Keratinocyte (primary cell): ENCODE results near the gene HMCN1. TPM values are rescaled to one million over a fixed set of nuclear protein-coding genes. Genes with fewer than 3 reads are reported as not detected.

ENCODE experiments used
- DNase-seq: peaks from one replicate; pipeline ENCODE4 v3.0.0-alpha.2; 2011; ENCODE audit warnings: low read depth, missing footprints, low spot score
- FAIRE-seq: peaks from 2 replicates; lab custom pipeline; 2011; peaks lifted over from hg19 to GRCh38; lab: Jason Lieb, UNC
- H2AFZ ChIP-seq: 2 replicates; pipeline ENCODE4 v1.6.0; 2012; ENCODE audit warnings: low read length, control low read depth, inconsistent platforms; ENCODE audit not compliant: control insufficient read depth
- H3K27ac ChIP-seq: 2 replicates; pipeline ENCODE4 v1.5.1; 2011; ENCODE audit warnings: low read length; ENCODE audit not compliant: control insufficient read depth, insufficient read depth
- H3K27me3 ChIP-seq: 3 replicates; pipeline ENCODE4 v1.6.0; 2011; ENCODE audit warnings: low read length; ENCODE audit not compliant: control insufficient read depth, insufficient read depth; ENCODE audit errors: extremely low read depth
- H3K36me3 ChIP-seq, 2 experiments: 2 replicates in 1 of 2; 3 replicates in 1 of 2; pipeline ENCODE4 v1.5.1; 2011; ENCODE audit warnings: low read length in 2 of 2, mild to moderate bottlenecking in 1 of 2; ENCODE audit not compliant: control insufficient read depth in 2 of 2, insufficient read depth in 2 of 2; ENCODE audit errors: extremely low read depth in 1 of 2
- H3K4me1 ChIP-seq: 3 replicates; pipeline ENCODE4 v1.5.1; 2011; ENCODE audit warnings: low read length; ENCODE audit not compliant: control insufficient read depth, insufficient read depth; ENCODE audit errors: extremely low read depth
- H3K4me2 ChIP-seq: 3 replicates; pipeline ENCODE4 v1.6.0; 2011; ENCODE audit warnings: low read depth, low read length; ENCODE audit not compliant: control insufficient read depth, insufficient read depth; ENCODE audit errors: extremely low read depth
- H3K4me3 ChIP-seq, 3 experiments: fragments of 200-600 bp in 1 of 3; sonication (generic) in 1 of 3; 2 replicates in 2 of 3; 3 replicates in 1 of 3; pipeline ENCODE4 v1.5.1; 2011 to 2016; ENCODE audit warnings: low read length in 3 of 3, mild to moderate bottlenecking in 3 of 3, control low read depth in 2 of 3, inconsistent platforms in 1 of 3, low read depth in 1 of 3, mixed read lengths in 1 of 3, mixed run types in 1 of 3, moderate library complexity in 1 of 3; ENCODE audit not compliant: control insufficient read depth in 2 of 3, insufficient read depth in 2 of 3; ENCODE audit errors: extremely low read depth in 1 of 3
- H3K79me2 ChIP-seq: 2 replicates; pipeline ENCODE4 v1.6.0; 2012; ENCODE audit warnings: low read length; ENCODE audit not compliant: control insufficient read depth, insufficient read depth
- H3K9ac ChIP-seq: 3 replicates; pipeline ENCODE4 v1.6.0; 2011; ENCODE audit warnings: low read length; ENCODE audit not compliant: control insufficient read depth, insufficient read depth; ENCODE audit errors: extremely low read depth
- H3K9me1 ChIP-seq: 3 replicates; pipeline ENCODE4 v1.6.0; 2011; ENCODE audit warnings: low read length; ENCODE audit not compliant: control insufficient read depth, insufficient read depth; ENCODE audit errors: extremely low read depth
- H3K9me3 ChIP-seq: 2 replicates; pipeline ENCODE4 v1.5.1; 2012; ENCODE audit warnings: low read depth, low read length; ENCODE audit not compliant: control insufficient read depth
- H4K20me1 ChIP-seq: 3 replicates; pipeline ENCODE4 v1.6.0; 2011; ENCODE audit warnings: low read length; ENCODE audit not compliant: control insufficient read depth, insufficient read depth; ENCODE audit errors: extremely low read depth
- EZH2 ChIP-seq: IDR thresholded peaks from one replicate; pipeline ENCODE4 v1.6.1; 2012; ENCODE audit warnings: inconsistent platforms, mild to moderate bottlenecking, low read length, moderate library complexity
- dilution Hi-C: fragments of 300-500 bp; cut with MboI; formaldehyde crosslinking; loops from one replicate; pipeline ENCODE4 v1.7.0; 2020; ENCODE audit warnings: low sequenced_read_pairs; ENCODE audit not compliant: extremely low pct_ligation_motif_present
- polyA plus RNA-seq, 5 experiments: library from polyadenylated mRNA; depleted of rRNA in 3 of 5; stranded (reverse) in 3 of 5; stranded (forward) in 1 of 5; unstranded in 1 of 5; fragments of >200 nt; gene quantifications; 1 replicate in 1 of 5; 2 replicates in 3 of 5; 3 replicates in 1 of 5; pipeline versions ENCODE4 v1.2.1 to v1.2.3, GENCODE V29; 2011 to 2012; ENCODE audit warnings: missing spikeins in 2 of 5, low read depth in 1 of 5, low replicate concordance in 1 of 5
- TF ChIP-seq, protein P1 (sequence below), 3 experiments: IDR thresholded peaks in 1 of 3; conservative IDR thresholded peaks in 1 of 3; optimal IDR thresholded peaks in 1 of 3; 2 replicates in 2 of 3; 3 replicates in 1 of 3; pipeline versions ENCODE3 to v1.5.1; 2011; ENCODE audit warnings: low read length in 3 of 3, mild to moderate bottlenecking in 3 of 3, moderate library complexity in 2 of 3, control low read depth in 1 of 3, inconsistent platforms in 1 of 3; ENCODE audit not compliant: insufficient read depth in 2 of 3; ENCODE audit errors: extremely low read depth in 1 of 3

HMCN1 gene
- polyA plus RNA-seq, 1 donor (not counting 4 experiments of a cell fraction or from before 2014, with no cell fraction given) = 1.8 TPM

GRCh38 chr1:185843297-185843869 lies 109.2 kb downstream of the HMCN1 start:
- H2AFZ ChIP-seq = peak overlapping the region; percentile 1
- no peak for DNase-seq
- H3K4me2 ChIP-seq = no peak overlapping the region
- H3K9me3 ChIP-seq = no peaks in the 10 kb centered on the region
- H3K9ac ChIP-seq = no peak overlapping the region
- FAIRE-seq = no peak
- no peaks in the 10 kb centered on the region for H3K27me3 ChIP-seq
- H3K4me3 ChIP-seq = no peak overlapping the region
- H3K9me1 ChIP-seq = no peaks in the 10 kb centered on the region
- dilution Hi-C loops = no loop called here
- H4K20me1 ChIP-seq = no peaks in the 10 kb centered on the region
- H3K27ac ChIP-seq = no peak overlapping the region
- no peaks in the 10 kb centered on the region for H3K4me1 ChIP-seq
- no peaks in the 10 kb centered on the region for H3K79me2 ChIP-seq
- no peaks in the 10 kb centered on the region for H3K36me3 ChIP-seq
- TF ChIP-seq, protein P1, sequence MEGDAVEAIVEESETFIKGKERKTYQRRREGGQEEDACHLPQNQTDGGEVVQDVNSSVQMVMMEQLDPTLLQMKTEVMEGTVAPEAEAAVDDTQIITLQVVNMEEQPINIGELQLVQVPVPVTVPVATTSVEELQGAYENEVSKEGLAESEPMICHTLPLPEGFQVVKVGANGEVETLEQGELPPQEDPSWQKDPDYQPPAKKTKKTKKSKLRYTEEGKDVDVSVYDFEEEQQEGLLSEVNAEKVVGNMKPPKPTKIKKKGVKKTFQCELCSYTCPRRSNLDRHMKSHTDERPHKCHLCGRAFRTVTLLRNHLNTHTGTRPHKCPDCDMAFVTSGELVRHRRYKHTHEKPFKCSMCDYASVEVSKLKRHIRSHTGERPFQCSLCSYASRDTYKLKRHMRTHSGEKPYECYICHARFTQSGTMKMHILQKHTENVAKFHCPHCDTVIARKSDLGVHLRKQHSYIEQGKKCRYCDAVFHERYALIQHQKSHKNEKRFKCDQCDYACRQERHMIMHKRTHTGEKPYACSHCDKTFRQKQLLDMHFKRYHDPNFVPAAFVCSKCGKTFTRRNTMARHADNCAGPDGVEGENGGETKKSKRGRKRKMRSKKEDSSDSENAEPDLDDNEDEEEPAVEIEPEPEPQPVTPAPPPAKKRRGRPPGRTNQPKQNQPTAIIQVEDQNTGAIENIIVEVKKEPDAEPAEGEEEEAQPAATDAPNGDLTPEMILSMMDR (optimal IDR thresholded peaks at IDR 0.05 in 1 of 3, IDR thresholded peaks at IDR 0.05 in 1 of 3, conservative IDR thresholded peaks at IDR 0.05 in 1 of 3; ENCODE audit: extremely low read depth in 1 of 3, insufficient read depth in 2 of 3, low read length in 3 of 3) = no peak
- no peak for TF ChIP-seq EZH2

- Histone ChIP-seq H3K27ac (no peak overlapping the region), H3K79me2 (no peaks in the 10 kb centered on the region), H4K20me1 (no peaks in the 10 kb centered on the region), H3K4me2 (no peak overlapping the region), H3K9me3 (no peaks in the 10 kb centered on the region), H3K9ac (no peak overlapping the region), H3K4me3 (no peak overlapping the region), H3K9me1 (no peaks in the 10 kb centered on the region), H3K27me3 (no peaks in the 10 kb centered on the region), H3K4me1 (peaks cover 2% of the 10 kb centered on the region), H3K36me3 (no peaks in the 10 kb centered on the region), H2AFZ (no peak overlapping the region)
- dilution Hi-C loops = no loop called here
- DNase-seq = no peak
- FAIRE-seq = no peak
- TF ChIP-seq, protein P1 (optimal IDR thresholded peaks at IDR 0.05 in 1 of 3, IDR thresholded peaks at IDR 0.05 in 1 of 3, conservative IDR thresholded peaks at IDR 0.05 in 1 of 3; ENCODE audit: extremely low read depth in 1 of 3, insufficient read depth in 2 of 3, low read length in 3 of 3) = no peak
- TF ChIP-seq EZH2 = no peak
Measured at GRCh38 chr1:185843986-185844385, 109.8 kb downstream of the HMCN1 start.
